GM19099 (cell line): ENCODE data around the gene ERBB4.

Source experiments
- POLR2A ChIP-seq: IDR thresholded peaks from 3 replicates; pipeline ENCODE4 v1.6.1; 2011; ENCODE audit warnings: low read depth; ENCODE audit not compliant: insufficient read length; ENCODE audit errors: extremely low read depth

The ERBB4 gene

DNA sequence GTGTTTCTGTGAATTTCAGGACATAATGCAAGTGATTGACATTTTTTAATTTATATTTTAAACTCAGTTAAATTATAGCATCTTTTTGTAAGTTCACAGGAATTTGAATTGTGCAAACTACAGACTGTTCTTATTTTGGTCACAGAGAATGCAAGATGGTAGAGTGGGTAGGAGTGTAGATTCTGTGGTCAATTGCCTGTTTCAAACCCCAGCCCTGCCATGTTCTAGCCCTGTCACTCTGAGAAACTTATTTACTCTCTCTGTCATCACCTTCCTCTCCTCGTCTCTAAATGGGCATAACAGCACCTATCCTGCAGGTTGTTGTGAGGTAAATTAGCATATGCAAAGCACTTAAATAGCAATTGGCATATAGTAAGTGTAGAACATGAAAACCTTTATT, 1102.4 kb downstream of the ERBB4 start:
- no peak for TF ChIP-seq POLR2A

DNA sequence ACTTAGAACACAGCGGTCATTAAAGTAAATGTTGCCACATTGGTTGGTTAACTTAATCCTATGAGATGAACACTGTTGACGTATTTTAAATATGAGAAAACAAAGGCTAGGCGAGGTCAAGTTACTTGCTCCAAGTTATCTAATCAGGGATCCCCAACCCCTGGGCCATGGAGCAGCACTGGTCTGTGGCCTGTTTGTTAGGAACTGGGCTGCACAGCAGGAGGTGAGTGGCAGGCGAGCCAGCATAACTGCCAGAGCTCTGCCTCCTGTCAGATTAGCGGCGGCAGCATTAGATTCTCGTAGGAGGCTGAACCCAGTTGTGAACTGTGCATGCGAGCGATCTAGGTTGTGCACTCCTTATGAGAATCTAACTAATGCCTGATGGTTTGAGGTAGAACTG, 1103.3 kb downstream of the ERBB4 start:
- no peak for TF ChIP-seq POLR2A

DNA sequence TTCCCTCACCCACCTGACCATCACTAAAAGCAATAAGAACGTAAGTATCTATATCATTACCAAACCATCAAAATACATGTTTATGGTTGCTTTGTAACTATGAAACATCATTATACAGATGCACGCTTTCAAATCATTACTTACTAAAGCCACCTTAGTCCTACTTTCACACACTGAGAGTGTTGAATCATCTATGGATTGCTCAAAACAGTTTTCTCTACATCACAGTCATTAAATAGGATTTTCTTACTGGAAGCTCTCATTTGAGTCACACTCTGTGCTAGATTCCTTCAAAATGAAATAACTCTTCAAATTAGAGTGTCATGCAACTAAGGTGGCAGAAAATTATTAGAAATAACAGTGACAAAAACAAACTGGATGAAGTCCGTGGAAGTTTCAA, 1103.8 kb downstream of the ERBB4 start:
- no peak for TF ChIP-seq POLR2A

DNA sequence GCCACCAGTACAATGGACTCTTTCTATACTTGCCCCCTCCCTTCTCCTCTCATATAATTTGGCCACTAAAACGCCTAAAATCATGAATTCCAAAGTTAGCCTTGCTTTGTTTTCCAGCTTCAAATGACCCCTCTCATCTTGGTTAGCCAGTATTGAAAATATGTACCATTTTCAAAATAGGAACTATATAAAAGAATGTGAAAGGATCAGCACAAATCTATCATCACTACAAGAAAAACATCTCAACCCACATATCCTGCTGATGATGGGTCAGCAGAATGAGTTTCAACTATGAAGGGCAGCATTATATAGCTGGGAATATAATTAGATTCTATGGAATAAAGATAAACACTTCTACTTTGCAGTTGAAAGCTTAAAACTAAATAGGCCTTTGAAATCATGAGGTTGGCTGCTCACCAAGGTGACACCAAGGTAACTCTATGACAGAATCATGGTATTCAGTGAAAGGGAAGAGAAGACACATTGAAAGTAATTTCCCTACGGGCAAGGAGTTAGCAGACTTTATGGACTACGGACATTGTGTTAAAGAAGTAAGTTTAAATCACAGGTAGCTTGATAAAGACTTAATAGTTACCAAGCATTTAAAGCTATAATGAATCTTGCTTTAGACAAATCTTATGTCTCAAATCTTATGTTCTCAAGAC, 1109.2 kb downstream of the ERBB4 start:
- TF ChIP-seq POLR2A = no peak

DNA sequence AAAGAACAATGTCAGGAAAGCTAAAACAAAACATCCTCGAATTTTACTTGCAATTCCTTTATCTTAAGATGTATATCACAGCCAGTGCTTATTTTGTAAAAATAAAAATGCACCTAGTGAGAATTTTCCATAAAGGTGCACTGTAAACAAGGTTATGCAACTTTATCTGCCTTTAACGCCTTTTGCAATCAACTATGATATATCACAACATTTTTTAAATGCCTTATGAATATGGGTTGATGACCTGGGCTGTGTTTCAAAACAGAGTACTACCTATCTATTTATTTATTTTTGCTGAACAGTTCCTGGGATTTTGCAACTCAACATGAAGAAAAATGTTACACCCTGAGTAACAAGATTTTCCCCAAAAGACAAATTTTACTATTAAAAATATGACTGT, 1112.4 kb downstream of the ERBB4 start:
- TF ChIP-seq POLR2A = no peak

DNA sequence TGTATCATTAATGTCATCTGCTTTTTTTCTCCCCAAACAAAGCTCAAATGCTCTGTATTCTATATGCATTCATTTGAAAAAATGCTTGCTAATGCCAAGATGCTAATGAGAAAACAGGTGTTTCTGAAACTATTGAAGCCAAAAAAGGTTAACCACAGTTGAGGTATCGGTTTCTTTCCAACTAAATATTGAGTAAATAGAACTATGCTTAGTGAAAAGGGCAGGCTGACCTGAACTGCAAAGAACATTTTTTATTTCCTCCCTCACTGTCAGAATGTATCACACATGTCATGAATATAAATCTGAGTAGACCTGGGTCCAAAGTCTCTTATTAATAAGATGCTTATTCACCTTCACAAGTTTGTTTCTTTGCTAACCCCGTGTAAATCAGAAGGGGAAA, 1115.6 kb downstream of the ERBB4 start:
- no peak for TF ChIP-seq POLR2A

DNA sequence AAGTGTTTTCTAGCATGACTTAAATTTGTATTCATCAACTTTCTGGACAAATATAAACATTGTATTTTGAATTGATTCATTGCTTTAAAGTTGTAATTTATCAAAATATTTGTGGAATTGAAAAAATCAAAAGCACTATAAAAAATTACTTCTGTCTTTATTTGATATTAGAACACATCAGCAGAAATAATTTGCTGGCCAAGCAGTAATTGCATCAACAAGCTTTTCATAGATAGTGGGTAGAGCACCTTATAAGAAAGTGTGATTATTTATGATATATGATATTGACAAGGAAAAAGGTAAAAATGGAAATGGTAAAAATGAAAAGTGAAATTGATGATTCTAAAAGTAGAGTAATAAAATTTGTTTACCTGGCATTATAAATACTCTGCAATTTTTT, 1121.1 kb downstream of the ERBB4 start:
- no peak for TF ChIP-seq POLR2A

DNA sequence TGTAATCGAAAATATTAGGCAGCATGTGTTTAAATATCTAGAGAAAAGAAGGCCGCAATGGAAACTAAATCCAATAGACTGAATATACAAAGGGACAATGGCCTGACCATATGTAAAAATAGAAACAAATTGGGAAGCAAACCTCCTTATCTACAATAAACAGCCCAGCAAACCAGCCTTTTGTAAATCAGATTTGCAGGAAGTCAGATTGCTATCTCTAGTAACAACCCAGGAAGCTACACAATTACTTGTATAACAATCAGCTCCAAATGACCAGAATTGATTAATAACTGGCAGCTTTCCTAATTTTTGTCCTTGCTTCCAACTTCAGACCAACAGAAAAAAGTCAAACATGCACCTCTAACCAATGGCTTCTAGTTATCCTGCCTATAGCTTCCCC, 1122.2 kb downstream of the ERBB4 start:
- TF ChIP-seq POLR2A = no peak

DNA sequence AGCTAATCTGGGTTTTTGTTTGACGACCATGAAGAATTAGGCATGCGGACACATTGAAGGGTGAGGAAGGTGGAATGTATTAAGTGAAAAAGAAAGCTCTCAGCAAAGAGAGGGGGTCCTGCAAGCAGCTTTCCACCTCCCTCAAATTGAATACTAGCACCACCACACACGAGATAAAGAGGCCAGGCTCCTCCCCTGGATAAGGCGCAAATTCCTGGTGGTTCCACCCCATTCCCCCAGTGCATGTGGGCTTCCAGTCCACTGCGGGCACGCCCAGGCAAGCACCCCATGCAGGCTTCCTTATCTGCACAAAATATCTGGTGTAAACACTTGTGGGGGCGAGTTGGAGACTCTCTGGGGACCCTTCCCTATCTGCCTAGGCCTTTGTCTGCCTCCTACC, 1124.9 kb downstream of the ERBB4 start:
- TF ChIP-seq POLR2A = no peak

DNA sequence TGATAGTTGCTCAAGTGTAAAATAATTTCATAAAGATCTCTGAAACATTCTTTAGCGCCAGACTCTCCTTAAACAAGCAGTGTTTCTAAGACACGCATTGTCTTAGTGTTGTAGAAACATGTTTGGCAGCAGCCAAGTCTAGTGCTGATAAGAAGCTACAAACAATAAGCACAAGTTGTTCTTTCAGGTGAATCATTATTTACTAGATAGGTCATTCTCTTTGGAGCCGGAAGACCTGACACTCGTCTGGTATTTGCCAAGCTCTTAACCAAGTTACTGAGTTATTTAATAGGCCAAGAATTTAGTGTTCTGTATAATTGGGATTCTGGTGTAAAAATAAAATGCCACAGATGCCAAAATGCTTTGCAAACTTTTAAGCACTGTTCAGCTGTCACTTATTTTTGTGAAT, 1130.1 kb downstream of the ERBB4 start:
- TF ChIP-seq POLR2A = no peak

DNA sequence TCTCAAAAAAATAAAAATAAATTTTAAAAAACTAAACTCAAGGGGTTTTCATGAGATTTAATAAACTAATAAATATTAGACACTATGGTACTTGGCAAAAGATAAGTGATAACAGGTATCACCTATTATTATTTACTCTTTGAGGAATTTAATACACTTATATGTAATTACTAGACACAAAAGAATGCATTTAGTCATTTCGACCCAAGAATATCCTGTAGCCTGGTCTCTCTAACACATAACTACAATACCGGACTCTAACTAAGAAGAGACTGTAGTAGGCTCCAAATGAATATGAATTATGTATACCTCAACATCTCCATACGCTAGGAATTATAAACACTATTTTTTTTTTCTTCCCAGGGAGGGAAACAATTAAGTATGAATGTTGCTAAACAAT, 1131.5 kb downstream of the ERBB4 start:
- TF ChIP-seq POLR2A = no peak

DNA sequence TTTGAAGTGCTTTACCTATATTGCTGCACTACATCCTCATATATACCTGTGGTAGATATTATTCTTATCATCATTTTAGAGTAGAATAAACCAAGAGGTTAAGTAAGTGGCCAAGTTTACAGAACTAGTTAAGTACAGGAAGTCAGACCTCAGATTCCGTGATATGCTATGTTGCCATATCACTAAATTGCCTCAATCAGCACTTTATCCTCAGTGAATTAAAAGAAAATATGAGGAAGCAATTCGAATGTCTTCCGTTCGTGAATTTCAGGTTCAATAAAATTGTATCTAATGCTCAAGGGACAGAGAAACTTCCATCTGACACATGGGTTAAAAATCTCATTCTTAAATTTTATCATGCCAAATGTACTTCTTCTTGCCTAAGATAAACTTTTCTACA, 1133.6 kb downstream of the ERBB4 start:
- no peak for TF ChIP-seq POLR2A

DNA sequence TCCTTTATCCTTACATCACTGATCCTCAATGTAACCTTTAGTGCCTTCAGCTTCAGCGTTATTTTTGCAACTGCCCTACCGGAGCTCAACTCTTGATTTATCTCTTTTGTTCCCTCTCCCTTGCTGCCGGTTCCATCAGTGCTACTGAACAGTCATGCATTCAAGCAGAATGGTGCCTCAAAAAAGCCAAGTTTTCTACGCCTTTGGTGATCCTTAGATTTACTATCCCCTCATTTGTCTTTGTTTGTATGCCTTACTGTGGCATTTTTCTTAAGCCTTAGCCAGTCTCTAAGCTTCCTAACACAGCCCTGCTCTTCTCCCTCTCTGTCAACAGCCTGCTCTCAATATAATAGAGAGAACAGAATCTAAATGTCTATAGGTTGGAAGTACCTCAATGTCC, 1134.5 kb downstream of the ERBB4 start:
- no peak for TF ChIP-seq POLR2A

DNA sequence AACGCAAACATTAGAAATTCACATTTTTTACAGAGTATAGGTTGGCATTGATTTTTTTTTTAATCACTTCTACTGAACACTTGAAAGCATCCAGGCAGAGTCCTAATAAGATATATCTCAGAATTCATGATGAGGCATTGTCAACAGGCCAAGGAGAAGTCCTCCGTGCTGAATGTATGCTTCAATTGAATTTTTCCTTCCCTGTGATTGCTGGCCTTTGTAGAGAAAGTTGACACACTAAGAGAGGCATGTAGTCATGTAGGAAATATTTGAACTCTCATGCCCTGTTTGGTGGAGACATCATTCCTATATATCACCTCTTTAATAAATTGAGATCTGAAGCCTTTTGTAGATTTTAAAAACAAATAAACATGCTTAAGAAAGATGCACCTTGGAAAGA, 1137.3 kb downstream of the ERBB4 start:
- no peak for TF ChIP-seq POLR2A

DNA sequence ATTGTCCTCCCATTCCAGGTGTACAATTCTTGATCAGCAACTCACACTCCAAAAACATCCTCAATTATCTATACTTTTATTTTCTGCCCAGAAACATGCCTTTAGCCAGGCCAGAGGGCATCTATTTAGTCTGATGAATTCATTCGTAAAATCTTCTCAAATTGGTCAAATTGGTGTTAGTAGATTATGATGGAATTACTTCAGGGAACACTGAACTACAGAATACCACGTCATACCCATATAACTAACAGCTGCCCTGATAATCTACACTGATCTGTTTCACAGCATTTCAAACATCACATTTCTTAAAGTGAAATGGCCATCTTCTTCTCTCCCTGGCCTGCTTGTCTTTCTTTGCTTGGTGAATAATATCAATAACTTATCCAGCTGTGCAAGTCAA, 1140.8 kb downstream of the ERBB4 start:
- TF ChIP-seq POLR2A = no peak

DNA sequence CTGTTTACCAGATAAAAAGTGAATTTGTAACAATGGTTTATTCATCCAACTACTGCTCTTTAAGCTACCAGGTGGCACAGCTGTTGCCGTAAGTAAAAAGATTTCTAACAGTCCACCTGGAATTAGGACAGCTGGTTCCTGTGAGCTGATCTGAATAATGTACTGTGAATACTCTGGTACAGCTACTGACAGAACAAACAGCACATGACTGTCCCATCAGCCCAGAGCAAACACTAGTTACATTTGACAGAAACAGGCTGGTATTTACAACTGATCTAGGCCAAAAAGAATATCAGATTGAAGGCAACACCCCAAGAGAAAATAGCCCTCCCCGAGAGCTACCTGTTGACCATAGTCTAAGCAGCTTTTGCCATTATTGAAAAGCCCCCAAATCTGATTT, 1141.8 kb downstream of the ERBB4 start:
- no peak for TF ChIP-seq POLR2A

DNA sequence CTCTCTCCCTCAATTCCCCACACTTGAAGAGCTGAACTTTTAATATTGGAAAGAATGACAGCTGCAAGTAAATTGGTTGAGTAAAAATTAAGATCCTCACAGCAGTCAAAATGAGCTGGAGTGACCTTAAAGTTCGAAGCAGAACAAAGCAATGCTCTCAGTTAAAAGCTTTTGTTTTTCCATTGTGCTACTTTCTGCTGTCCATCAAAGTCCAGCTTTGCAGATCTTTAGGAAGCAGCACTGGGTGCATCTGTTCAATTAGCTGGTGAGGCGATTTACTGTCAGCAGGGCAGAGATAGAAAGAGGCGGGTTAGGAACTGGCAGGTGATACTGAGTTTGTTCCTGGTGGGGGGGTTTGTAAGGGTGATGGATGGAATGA, 1147.4 kb downstream of the ERBB4 start:
- no peak for TF ChIP-seq POLR2A
